ENCODE measurements around the gene FOSB.

The FOSB gene

GRCh38 chr19:45515081-45515624 lies 47.4 kb downstream of the FOSB start:
- TF ChIP-seq, protein P1, sequence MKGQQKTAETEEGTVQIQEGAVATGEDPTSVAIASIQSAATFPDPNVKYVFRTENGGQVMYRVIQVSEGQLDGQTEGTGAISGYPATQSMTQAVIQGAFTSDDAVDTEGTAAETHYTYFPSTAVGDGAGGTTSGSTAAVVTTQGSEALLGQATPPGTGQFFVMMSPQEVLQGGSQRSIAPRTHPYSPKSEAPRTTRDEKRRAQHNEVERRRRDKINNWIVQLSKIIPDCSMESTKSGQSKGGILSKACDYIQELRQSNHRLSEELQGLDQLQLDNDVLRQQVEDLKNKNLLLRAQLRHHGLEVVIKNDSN (IDR thresholded peaks at IDR 0.05): no peak
- no peak for TF ChIP-seq YY1 (IDR thresholded peaks at IDR 0.05; ENCODE audit: low read depth)
- no peak for TF ChIP-seq EGR1 (IDR thresholded peaks at IDR 0.05)
- no peak for TF ChIP-seq CEBPB (IDR thresholded peaks at IDR 0.05)
- no peak for TF ChIP-seq TCF12 (IDR thresholded peaks at IDR 0.05; ENCODE audit: low read depth)
- no peak for TF ChIP-seq TAF1 (IDR thresholded peaks at IDR 0.05; ENCODE audit: low read depth)
- TF ChIP-seq EP300 (IDR thresholded peaks at IDR 0.05; ENCODE audit: borderline replicate concordance): no peak
- TF ChIP-seq CREB1 (IDR thresholded peaks at IDR 0.05; ENCODE audit: low read depth): no peak
- no peak for TF ChIP-seq RAD21 (IDR thresholded peaks at IDR 0.05; ENCODE audit: low read depth)
- TF ChIP-seq NFIC (IDR thresholded peaks at IDR 0.05): no peak
- no peak for TF ChIP-seq ZBTB7A (IDR thresholded peaks at IDR 0.05; ENCODE audit: low read depth)
- TF ChIP-seq, protein P2, sequence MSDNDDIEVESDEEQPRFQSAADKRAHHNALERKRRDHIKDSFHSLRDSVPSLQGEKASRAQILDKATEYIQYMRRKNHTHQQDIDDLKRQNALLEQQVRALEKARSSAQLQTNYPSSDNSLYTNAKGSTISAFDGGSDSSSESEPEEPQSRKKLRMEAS (IDR thresholded peaks at IDR 0.05): no peak
- no peak for TF ChIP-seq TEAD4 (IDR thresholded peaks at IDR 0.05)
- TF ChIP-seq, protein P3, sequence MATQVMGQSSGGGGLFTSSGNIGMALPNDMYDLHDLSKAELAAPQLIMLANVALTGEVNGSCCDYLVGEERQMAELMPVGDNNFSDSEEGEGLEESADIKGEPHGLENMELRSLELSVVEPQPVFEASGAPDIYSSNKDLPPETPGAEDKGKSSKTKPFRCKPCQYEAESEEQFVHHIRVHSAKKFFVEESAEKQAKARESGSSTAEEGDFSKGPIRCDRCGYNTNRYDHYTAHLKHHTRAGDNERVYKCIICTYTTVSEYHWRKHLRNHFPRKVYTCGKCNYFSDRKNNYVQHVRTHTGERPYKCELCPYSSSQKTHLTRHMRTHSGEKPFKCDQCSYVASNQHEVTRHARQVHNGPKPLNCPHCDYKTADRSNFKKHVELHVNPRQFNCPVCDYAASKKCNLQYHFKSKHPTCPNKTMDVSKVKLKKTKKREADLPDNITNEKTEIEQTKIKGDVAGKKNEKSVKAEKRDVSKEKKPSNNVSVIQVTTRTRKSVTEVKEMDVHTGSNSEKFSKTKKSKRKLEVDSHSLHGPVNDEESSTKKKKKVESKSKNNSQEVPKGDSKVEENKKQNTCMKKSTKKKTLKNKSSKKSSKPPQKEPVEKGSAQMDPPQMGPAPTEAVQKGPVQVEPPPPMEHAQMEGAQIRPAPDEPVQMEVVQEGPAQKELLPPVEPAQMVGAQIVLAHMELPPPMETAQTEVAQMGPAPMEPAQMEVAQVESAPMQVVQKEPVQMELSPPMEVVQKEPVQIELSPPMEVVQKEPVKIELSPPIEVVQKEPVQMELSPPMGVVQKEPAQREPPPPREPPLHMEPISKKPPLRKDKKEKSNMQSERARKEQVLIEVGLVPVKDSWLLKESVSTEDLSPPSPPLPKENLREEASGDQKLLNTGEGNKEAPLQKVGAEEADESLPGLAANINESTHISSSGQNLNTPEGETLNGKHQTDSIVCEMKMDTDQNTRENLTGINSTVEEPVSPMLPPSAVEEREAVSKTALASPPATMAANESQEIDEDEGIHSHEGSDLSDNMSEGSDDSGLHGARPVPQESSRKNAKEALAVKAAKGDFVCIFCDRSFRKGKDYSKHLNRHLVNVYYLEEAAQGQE (IDR thresholded peaks at IDR 0.05; ENCODE audit: low read depth): no peak
- TF ChIP-seq FOXM1 (IDR thresholded peaks at IDR 0.05; ENCODE audit: borderline replicate concordance, low read depth): no peak

GRCh38 chr19:45515807-45516401 lies 48.1 kb downstream of the FOSB start:
- TF ChIP-seq, protein P3 (IDR thresholded peaks at IDR 0.05; ENCODE audit: low read depth): no peak
- TF ChIP-seq TCF12 (IDR thresholded peaks at IDR 0.05; ENCODE audit: low read depth) (no peak), EGR1 (IDR thresholded peaks at IDR 0.05) (no peak), YY1 (IDR thresholded peaks at IDR 0.05; ENCODE audit: low read depth) (no peak), EP300 (IDR thresholded peaks at IDR 0.05; ENCODE audit: borderline replicate concordance) (no peak), FOXM1 (IDR thresholded peaks at IDR 0.05; ENCODE audit: borderline replicate concordance, low read depth) (no peak), TEAD4 (IDR thresholded peaks at IDR 0.05) (no peak)
- TF ChIP-seq, protein P2 (IDR thresholded peaks at IDR 0.05): no peak
- TF ChIP-seq, protein P1 (IDR thresholded peaks at IDR 0.05): no peak

DNA sequence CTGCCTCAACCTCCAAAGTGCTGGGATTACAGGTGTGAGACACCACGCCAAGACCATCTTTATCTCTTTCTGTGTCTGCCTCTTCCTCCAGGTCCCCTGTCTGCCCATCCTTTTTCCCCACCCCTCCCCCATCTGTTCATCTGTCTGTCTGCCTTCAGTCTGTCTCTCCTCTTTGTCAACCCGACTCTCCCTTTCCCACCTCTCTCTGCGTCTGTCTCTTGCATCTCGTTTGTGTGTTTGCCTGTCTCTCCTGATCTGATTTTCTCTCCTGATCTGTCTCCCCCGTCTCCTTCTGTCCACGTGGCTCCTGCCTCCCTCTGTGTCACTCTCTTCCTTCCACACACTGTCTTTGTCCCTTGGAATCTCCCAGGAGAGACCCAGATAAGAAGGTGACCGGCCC lies 49.4 kb downstream of the FOSB start:
- TF ChIP-seq YY1 (IDR thresholded peaks at IDR 0.05; ENCODE audit: low read depth): no peak
- no peak for TF ChIP-seq TCF12 (IDR thresholded peaks at IDR 0.05; ENCODE audit: low read depth)
- TF ChIP-seq, protein P2 (IDR thresholded peaks at IDR 0.05): no peak
- TF ChIP-seq, protein P3 (IDR thresholded peaks at IDR 0.05; ENCODE audit: low read depth): no peak
- TF ChIP-seq CEBPB (IDR thresholded peaks at IDR 0.05): no peak
- TF ChIP-seq EP300 (IDR thresholded peaks at IDR 0.05; ENCODE audit: borderline replicate concordance): no peak
- no peak for TF ChIP-seq NFIC (IDR thresholded peaks at IDR 0.05)
- no peak for TF ChIP-seq TEAD4 (IDR thresholded peaks at IDR 0.05)
